NCI-H345 treated with DMSO at 0.1 percent for 48 hours (cell line): ENCODE data around the gene CACNA1G.

Experiments used
- DNase-seq: peaks from one replicate; lab custom pipeline; 2025; ENCODE audit not compliant: unreplicated experiment; lab: John Stamatoyannopoulos, UW

CACNA1G gene

GRCh38 chr17:50665838-50666237 is 105.3 kb downstream of the CACNA1G start:
- DNase-seq = no peak

GRCh38 chr17:50666316-50666715 is 105.8 kb downstream of the CACNA1G start:
- no peak for DNase-seq

DNA sequence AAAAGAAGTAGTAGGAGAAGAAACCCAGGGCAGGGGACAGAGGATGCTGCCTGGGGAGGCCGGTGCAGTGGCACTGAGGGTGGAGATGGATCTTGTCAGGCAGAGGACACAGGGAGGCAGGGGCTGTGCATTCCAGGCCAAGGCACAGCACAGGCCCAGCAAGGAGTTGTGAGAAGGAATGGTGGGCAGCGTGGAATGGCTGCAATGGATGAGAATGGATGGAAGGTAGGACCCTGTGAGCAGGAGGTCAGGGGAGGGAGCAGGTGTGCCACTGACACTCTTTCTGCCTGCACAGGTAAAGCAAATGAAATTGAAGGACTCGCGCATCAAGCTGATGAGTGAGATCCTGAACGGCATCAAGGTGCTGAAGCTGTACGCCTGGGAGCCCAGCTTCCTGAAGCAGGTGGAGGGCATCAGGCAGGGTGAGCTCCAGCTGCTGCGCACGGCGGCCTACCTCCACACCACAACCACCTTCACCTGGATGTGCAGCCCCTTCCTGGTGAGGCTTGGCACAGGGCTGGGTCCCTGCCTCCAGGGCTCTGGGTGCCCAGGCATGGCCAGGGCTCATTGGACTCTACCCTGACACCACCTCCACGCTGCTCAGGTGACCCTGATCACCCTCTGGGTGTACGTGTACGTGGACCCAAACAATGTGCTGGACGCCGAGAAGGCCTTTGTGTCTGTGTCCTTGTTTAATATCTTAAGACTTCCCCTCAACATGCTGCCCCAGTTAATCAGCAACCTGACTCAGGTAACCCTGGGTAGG is 106.9 kb downstream of the CACNA1G start:
- DNase-seq = no peak

GRCh38 chr17:50668025-50668837 is 107.7 kb downstream of the CACNA1G start:
- no peak for DNase-seq

DNA sequence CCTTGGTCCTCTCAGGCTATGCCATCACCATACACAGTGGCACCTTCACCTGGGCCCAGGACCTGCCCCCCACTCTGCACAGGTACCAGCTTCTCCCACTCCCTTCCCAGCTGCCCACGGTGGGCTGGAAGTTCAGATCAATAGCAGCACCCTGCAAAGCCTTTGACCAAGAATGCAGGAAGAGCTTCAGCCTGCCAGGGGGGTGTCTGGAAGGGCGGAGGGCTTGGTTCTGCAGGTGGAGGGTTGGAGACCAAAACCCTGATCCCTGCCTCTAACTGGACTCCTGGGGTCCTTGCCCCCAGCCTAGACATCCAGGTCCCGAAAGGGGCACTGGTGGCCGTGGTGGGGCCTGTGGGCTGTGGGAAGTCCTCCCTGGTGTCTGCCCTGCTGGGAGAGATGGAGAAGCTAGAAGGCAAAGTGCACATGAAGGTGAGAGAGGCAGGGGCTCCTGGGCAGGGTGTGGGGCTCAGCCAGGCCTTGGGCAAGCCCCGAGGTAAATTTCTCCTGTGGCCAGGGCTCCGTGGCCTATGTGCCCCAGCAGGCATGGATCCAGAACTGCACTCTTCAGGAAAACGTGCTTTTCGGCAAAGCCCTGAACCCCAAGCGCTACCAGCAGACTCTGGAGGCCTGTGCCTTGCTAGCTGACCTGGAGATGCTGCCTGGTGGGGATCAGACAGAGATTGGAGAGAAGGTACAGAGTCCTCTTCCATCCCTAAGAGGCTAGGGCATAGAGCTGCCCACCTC is 108.5 kb downstream of the CACNA1G start:
- DNase-seq = no peak

GRCh38 chr17:50672071-50672470 is 111.6 kb downstream of the CACNA1G start:
- no peak for DNase-seq

GRCh38 chr17:50672831-50673551 is 112.5 kb downstream of the CACNA1G start:
- DNase-seq = no peak

- no peak for DNase-seq
Observed at GRCh38 chr17:50675190-50675589, 114.7 kb downstream of the CACNA1G start.

DNA sequence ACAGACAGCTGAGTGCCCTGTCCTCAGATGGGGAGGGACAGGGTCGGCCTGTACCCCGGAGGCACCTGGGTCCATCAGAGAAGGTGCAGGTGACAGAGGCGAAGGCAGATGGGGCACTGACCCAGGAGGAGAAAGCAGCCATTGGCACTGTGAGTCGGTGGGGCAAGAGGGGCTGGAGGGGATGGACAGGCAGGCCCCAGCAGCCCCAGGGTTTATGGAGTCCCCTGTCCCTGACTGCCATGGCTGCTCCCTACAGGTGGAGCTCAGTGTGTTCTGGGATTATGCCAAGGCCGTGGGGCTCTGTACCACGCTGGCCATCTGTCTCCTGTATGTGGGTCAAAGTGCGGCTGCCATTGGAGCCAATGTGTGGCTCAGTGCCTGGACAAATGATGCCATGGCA is 115.1 kb downstream of the CACNA1G start:
- DNase-seq = no peak

GRCh38 chr17:50676065-50676975 is 115.8 kb downstream of the CACNA1G start:
- no peak for DNase-seq
